Neural progenitor cell (in vitro differentiated cells): ENCODE results near the gene SIPA1L3. TPM values are rescaled to one million over a fixed set of nuclear protein-coding genes. Genes with fewer than 3 reads are reported as not detected.

Experiments used
- DNase-seq: peaks from one replicate; pipeline ENCODE4 v3.0.0-alpha.2; 2016; ENCODE audit warnings: low spot score
- H2AFZ ChIP-seq: fragments of 200-600 bp; sonication (generic); replicated peaks from 2 replicates; pipeline ENCODE4 v1.6.1; 2016; ENCODE audit warnings: antibody characterized with exemption
- H3F3A ChIP-seq: fragments of 200-600 bp; sonication (generic); 2 replicates; pipeline ENCODE4 v1.6.1; 2016; ENCODE audit warnings: antibody characterized with exemption, low read depth
- H3K27ac ChIP-seq: fragments of 200-600 bp; sonication (generic); 2 replicates; pipeline ENCODE4 v1.5.1; 2016; ENCODE audit warnings: mild to moderate bottlenecking
- H3K27me3 ChIP-seq: fragments of 200-600 bp; sonication (generic); 2 replicates; pipeline ENCODE4 v1.6.1; 2016; ENCODE audit warnings: mild to moderate bottlenecking, moderate library complexity
- H3K36me3 ChIP-seq: fragments of 200-600 bp; sonication (generic); 2 replicates; pipeline ENCODE4 v1.5.1; 2016
- H3K4me1 ChIP-seq: fragments of 200-600 bp; sonication (generic); 2 replicates; pipeline ENCODE4 v1.6.1; 2016; ENCODE audit warnings: mixed run types
- H3K4me2 ChIP-seq: fragments of 200-600 bp; sonication (generic); 2 replicates; pipeline ENCODE4 v1.6.1; 2016
- H3K4me3 ChIP-seq: fragments of 200-600 bp; sonication (generic); 2 replicates; pipeline ENCODE4 v1.5.1; 2016
- H3K79me2 ChIP-seq: fragments of 200-600 bp; sonication (generic); 2 replicates; pipeline ENCODE4 v1.6.1; 2016; ENCODE audit warnings: low read depth
- H3K9ac ChIP-seq: fragments of 200-600 bp; sonication (generic); 2 replicates; pipeline ENCODE4 v1.6.1; 2016
- H3K9me3 ChIP-seq: fragments of 200-600 bp; sonication (generic); 2 replicates; pipeline ENCODE4 v1.5.1; 2016; ENCODE audit warnings: low read depth
- H4K20me1 ChIP-seq: fragments of 200-600 bp; sonication (generic); 2 replicates; pipeline ENCODE4 v1.6.1; 2016; ENCODE audit warnings: low read depth
- H3K27ac Mint-ChIP-seq: 3 replicates; pipeline ENCODE4 v1.8.0; 2021; ENCODE audit warnings: mixed read lengths
- H3K27me3 Mint-ChIP-seq: 2 replicates; pipeline ENCODE4 v1.8.0; 2022; ENCODE audit warnings: low read depth, mild to moderate bottlenecking, inconsistent platforms, moderate library complexity, mixed read lengths; ENCODE audit not compliant: insufficient read depth
- H3K36me3 Mint-ChIP-seq: 3 replicates; pipeline ENCODE4 v1.8.0; 2021; ENCODE audit warnings: mixed read lengths
- H3K4me1 Mint-ChIP-seq: 3 replicates; pipeline ENCODE4 v1.8.0; 2021; ENCODE audit warnings: mixed read lengths
- H3K4me3 Mint-ChIP-seq: 3 replicates; pipeline ENCODE4 v1.8.0; 2021; ENCODE audit warnings: mild to moderate bottlenecking, moderate library complexity, mixed read lengths
- H3K9me3 Mint-ChIP-seq: 3 replicates; pipeline ENCODE4 v1.8.0; 2020; ENCODE audit warnings: mixed read lengths
- CTCF ChIP-seq: fragments of 200-600 bp; sonication (generic); IDR thresholded peaks from 2 replicates; pipeline ENCODE4 v1.5.1; 2017; ENCODE audit warnings: antibody characterized with exemption, mild to moderate bottlenecking
- EZH2 ChIP-seq: fragments of 200-600 bp; sonication (generic); IDR thresholded peaks from 2 replicates; pipeline ENCODE4 v1.6.1; 2017; ENCODE audit warnings: antibody characterized with exemption, mild to moderate bottlenecking, moderate library complexity
- EZH2phosphoT487 ChIP-seq: fragments of 200-600 bp; sonication (generic); IDR thresholded peaks from 2 replicates; pipeline ENCODE4 v1.6.1; 2017; ENCODE audit warnings: antibody characterized with exemption
- total RNA-seq: library from RNA; depleted of rRNA; stranded (reverse); fragments of >200 nt; gene quantifications from 2 replicates; pipeline ENCODE4 v1.2.3, GENCODE V29; 2015; ENCODE audit warnings: low replicate concordance

Gene SIPA1L3
- total RNA-seq, 1 donor from 2014 or later, result 19.2 TPM

- Mint-ChIP-seq H3K36me3 (peaks cover 18% of the 10 kb centered on the region), H3K9me3 (peaks cover 29% of the 10 kb centered on the region), H3K27ac (no peak overlapping the region), H3K4me1 (peaks cover 14% of the 10 kb centered on the region), H3K4me3 (no peak overlapping the region), H3K27me3 (peaks cover 2% of the 10 kb centered on the region)
- Histone ChIP-seq H3F3A (peaks cover 5% of the 10 kb centered on the region), H4K20me1 (no peaks in the 10 kb centered on the region), H3K4me1 (peaks cover 19% of the 10 kb centered on the region), H3K4me3 (no peak overlapping the region), H3K27me3 (no peaks in the 10 kb centered on the region), H3K36me3 (no peaks in the 10 kb centered on the region), H3K27ac (peak overlapping the region; percentile 75), H3K4me2 (no peak overlapping the region), H3K9me3 (no peaks in the 10 kb centered on the region), H2AFZ (no peak overlapping the region), H3K9ac (no peak overlapping the region), H3K79me2 (peaks cover 96% of the 10 kb centered on the region)
- TF ChIP-seq EZH2, result no peak
- TF ChIP-seq CTCF, result no peak
- TF ChIP-seq EZH2phosphoT487, result no peak
- DNase-seq, result no peak
Measured at GRCh38 chr19:37963190-37963936, 56.4 kb downstream of the SIPA1L3 start.

- Histone ChIP-seq H3K9me3 (no peaks in the 10 kb centered on the region), H3K79me2 (peaks cover 96% of the 10 kb centered on the region), H3K36me3 (no peaks in the 10 kb centered on the region), H3K27ac (no peak overlapping the region), H4K20me1 (no peaks in the 10 kb centered on the region), H3F3A (peaks cover 5% of the 10 kb centered on the region), H3K27me3 (no peaks in the 10 kb centered on the region), H3K4me1 (peaks cover 19% of the 10 kb centered on the region), H3K9ac (no peak overlapping the region), H3K4me2 (no peak overlapping the region), H2AFZ (no peak overlapping the region), H3K4me3 (no peak overlapping the region)
- TF ChIP-seq EZH2phosphoT487, result no peak
- TF ChIP-seq CTCF, result no peak
- Mint-ChIP-seq H3K4me1 (peaks cover 14% of the 10 kb centered on the region), H3K27ac (no peak overlapping the region), H3K27me3 (peaks cover 2% of the 10 kb centered on the region), H3K36me3 (peaks cover 18% of the 10 kb centered on the region), H3K9me3 (peaks cover 25% of the 10 kb centered on the region), H3K4me3 (no peak overlapping the region)
- no peak for DNase-seq
Measured at GRCh38 chr19:37964109-37964508, 57.1 kb downstream of the SIPA1L3 start.

- Histone ChIP-seq H3K36me3 (no peaks in the 10 kb centered on the region), H3K4me2 (peak overlapping the region; percentile 11), H3K9me3 (no peaks in the 10 kb centered on the region), H3K9ac (no peak overlapping the region), H3K27me3 (no peaks in the 10 kb centered on the region), H2AFZ (no peak overlapping the region), H3F3A (peaks cover 3% of the 10 kb centered on the region), H3K79me2 (peaks cover 93% of the 10 kb centered on the region), H3K4me3 (no peak overlapping the region), H3K4me1 (peaks cover 19% of the 10 kb centered on the region), H3K27ac (no peak overlapping the region), H4K20me1 (no peaks in the 10 kb centered on the region)
- Mint-ChIP-seq H3K4me3 (no peak overlapping the region), H3K36me3 (peaks cover 15% of the 10 kb centered on the region), H3K4me1 (peaks cover 14% of the 10 kb centered on the region), H3K9me3 (peaks cover 22% of the 10 kb centered on the region), H3K27me3 (peaks cover 2% of the 10 kb centered on the region), H3K27ac (peak overlapping the region; percentile 78)
- TF ChIP-seq EZH2, result no peak
- TF ChIP-seq EZH2phosphoT487, result no peak
- no peak for TF ChIP-seq CTCF
- DNase-seq, result no peak
Measured at GRCh38 chr19:37966211-37966661, 59.2 kb downstream of the SIPA1L3 start.
